Mesodermal cell (in vitro differentiated cells): ENCODE data around the gene DPEP1.

Experiments
- H3K27ac ChIP-seq: 2 replicates; pipeline ENCODE4 v1.7.0; 2013; ENCODE audit warnings: mild to moderate bottlenecking, low read depth, low read length, moderate library complexity; ENCODE audit not compliant: severe bottlenecking
- H3K36me3 ChIP-seq: 2 replicates; pipeline ENCODE4 v1.7.1; 2013; ENCODE audit warnings: mild to moderate bottlenecking, low read length, moderate library complexity; ENCODE audit not compliant: control insufficient read depth, insufficient read depth
- H3K4me1 ChIP-seq: one replicate; pipeline ENCODE4 v1.7.1; 2013; ENCODE audit warnings: mild to moderate bottlenecking, low read length; ENCODE audit not compliant: insufficient read depth, control insufficient read depth, poor library complexity, severe bottlenecking
- H3K4me3 ChIP-seq: 2 replicates; pipeline ENCODE4 v1.7.0; 2013; ENCODE audit warnings: low read length, control low read depth, mild to moderate bottlenecking; ENCODE audit not compliant: insufficient read depth, poor library complexity, severe bottlenecking; ENCODE audit errors: extremely low read depth
- H3K9me3 ChIP-seq: 2 replicates; pipeline ENCODE4 v1.7.1; 2013; ENCODE audit warnings: mild to moderate bottlenecking, low read length, moderate library complexity; ENCODE audit not compliant: control insufficient read depth
- WGBS, 2 experiments: methylation state at CpG; one replicate each; pipeline ENCODE4 v1.1.5; 2013; ENCODE audit warnings: missing lambda C conversion rate in 2 of 2; ENCODE audit not compliant: insufficient coverage in 2 of 2; 5-methylcytosine and 5-hydroxymethylcytosine counted together

DPEP1 gene

GRCh38 chr16:89589241-89589926 lies 24.1 kb upstream of the DPEP1 start:
- Histone ChIP-seq H3K4me1 (peaks cover 6% of the 10 kb centered on the region), H3K4me3 (no peak overlapping the region), H3K9me3 (no peaks in the 10 kb centered on the region), H3K27ac (no peak overlapping the region), H3K36me3 (no peaks in the 10 kb centered on the region)
- 90 to 95% methylated on average over 19 of the region's 21 CpGs for WGBS, 2 experiments

GRCh38 chr16:89593841-89594240 lies 19.6 kb upstream of the DPEP1 start:
- Histone ChIP-seq H3K4me1 (no peaks in the 10 kb centered on the region), H3K4me3 (no peak overlapping the region), H3K9me3 (no peaks in the 10 kb centered on the region), H3K27ac (no peak overlapping the region), H3K36me3 (no peaks in the 10 kb centered on the region)
- 92 to 96% methylated on average over 7 to 9 of the region's 15 CpGs for WGBS, 2 experiments

DNA sequence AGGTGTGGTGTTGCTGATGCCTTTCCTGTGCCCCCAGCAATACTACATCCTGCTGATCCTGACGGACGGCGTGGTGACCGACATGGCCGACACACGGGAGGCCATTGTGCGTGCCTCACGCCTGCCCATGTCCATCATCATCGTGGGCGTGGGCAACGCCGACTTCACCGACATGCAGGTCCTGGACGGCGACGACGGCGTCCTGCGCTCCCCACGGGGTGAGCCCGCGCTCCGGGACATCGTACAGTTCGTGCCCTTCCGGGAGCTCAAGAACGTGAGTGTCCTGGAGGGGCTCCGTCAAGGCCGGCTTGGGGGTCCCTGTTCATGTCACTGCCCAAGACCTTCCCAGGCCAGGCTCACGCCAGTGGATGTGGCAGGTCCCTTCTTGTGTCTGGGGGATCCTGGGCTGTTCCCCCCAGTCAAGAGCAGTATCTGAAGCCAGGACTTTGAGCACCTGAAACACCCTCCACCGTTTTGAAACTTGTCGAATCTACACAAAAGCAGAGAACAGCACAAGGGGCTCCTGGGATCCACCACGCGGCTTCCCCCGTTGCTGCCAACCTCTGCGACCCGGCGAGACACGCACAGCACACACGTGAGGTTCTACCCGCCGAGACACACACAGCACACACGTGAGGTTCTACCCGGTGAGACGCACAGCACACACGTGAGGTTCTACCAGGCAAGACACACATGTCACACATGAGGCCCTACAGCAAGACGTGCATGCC lies 17.9 kb upstream of the DPEP1 start:
- Histone ChIP-seq H3K4me1 (peaks cover 2% of the 10 kb centered on the region), H3K27ac (no peak overlapping the region), H3K36me3 (no peaks in the 10 kb centered on the region), H3K9me3 (no peaks in the 10 kb centered on the region), H3K4me3 (no peak overlapping the region)
- 94 to 95% methylated on average over 46 to 47 of the region's 47 CpGs for WGBS, 2 experiments

GRCh38 chr16:89596061-89596689 lies 17.3 kb upstream of the DPEP1 start:
- Histone ChIP-seq H3K4me1 (peaks cover 2% of the 10 kb centered on the region), H3K36me3 (no peaks in the 10 kb centered on the region), H3K4me3 (no peak overlapping the region), H3K27ac (no peak overlapping the region), H3K9me3 (no peaks in the 10 kb centered on the region)
- 90 to 92% methylated on average over 20 to 24 of the region's 25 CpGs for WGBS, 2 experiments

DNA sequence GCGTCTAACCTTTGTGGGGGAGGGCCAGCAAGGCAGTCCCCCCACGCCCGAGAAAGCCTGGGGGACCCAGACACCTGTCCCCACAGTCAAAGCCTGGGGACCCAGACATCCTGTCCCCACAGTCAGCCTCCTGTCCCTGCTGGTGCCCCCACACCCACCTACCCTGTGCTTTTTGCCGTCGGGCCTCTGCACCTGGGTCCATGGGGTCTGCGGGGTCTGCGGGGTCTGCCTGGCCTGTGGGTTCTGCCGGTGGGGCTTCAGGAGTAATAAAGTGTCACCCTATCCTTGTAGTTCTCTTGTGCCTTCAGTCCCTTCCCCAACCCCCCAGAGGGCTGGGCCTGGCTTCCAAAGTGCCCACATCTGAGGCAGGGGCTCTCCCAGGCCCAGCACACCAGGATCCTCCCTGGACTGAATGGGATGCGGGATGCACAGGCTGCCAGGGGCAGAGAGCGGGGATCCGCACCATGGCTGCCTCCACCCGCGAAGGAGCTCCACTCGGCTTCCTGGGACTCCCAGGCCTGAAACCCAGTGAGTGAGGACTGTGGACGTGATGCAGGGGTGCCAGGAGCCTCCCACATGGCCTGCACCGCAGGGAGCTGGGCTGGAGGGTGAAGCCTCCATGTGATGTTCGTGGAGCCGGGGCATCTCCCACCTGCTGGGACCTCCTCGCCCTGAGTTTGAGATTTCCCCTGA lies 16.3 kb upstream of the DPEP1 start:
- Histone ChIP-seq H3K4me1 (peaks cover 3% of the 10 kb centered on the region), H3K36me3 (no peaks in the 10 kb centered on the region), H3K9me3 (no peaks in the 10 kb centered on the region), H3K4me3 (no peak overlapping the region), H3K27ac (no peak overlapping the region)
- WGBS, 2 experiments: 88 to 89% methylated on average over 12 to 14 of the region's 19 CpGs

DNA sequence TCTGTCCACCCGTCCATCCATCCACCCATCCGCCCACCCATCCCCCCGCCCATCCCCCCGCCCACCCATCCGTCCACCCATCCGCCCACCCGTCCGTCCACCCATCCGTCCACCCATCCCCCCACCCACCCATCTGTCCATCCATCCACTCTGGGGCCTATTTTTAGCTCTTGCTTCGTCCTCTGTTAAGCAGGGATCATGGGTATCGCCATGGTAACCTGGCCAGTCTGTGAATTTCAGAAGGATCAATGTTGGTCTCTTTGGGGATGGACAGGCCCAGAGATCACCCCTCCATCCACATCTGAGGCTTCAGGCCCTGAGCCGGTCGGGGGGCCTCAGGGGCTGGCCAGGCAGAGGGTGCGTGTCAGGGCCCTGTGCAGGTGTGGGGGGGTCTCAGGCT lies 15.2 kb upstream of the DPEP1 start:
- Histone ChIP-seq H3K36me3 (no peaks in the 10 kb centered on the region), H3K4me3 (no peak overlapping the region), H3K27ac (no peak overlapping the region), H3K9me3 (no peaks in the 10 kb centered on the region), H3K4me1 (peaks cover 11% of the 10 kb centered on the region)
- WGBS, 2 experiments: 50% methylated on average over 1 of the region's 14 CpGs; no CpG with 5 or more reads in 1 of the 2 experiments

DNA sequence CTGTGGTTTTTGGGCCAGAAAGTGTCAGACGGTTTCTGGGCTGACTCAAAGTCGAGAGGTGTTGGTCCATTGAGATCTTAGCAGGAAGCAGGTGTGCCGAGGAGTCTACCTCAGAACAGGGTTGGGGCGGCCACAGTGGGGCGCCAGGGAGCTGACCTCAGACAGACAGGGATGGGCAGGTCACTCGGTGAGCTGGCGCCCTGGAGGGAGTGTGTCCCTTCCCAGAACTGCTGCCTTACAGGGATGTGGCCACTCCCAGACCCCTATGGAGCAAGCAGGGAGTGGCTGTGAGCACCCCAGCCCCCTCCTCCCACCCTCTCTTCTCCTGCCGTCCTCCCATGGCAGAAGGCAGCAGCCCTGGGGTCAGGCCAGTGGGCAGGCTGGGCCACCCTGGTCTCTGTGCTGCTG lies 14.0 kb upstream of the DPEP1 start:
- peaks cover 11% of the 10 kb centered on the region for H3K4me1 ChIP-seq
- no peak overlapping the region for H3K4me3 ChIP-seq
- H3K27ac ChIP-seq: no peak overlapping the region
- 32 to 41% methylated on average over 7 of the region's 8 CpGs for WGBS, 2 experiments
- no peaks in the 10 kb centered on the region for H3K36me3 ChIP-seq
- H3K9me3 ChIP-seq: no peaks in the 10 kb centered on the region

DNA sequence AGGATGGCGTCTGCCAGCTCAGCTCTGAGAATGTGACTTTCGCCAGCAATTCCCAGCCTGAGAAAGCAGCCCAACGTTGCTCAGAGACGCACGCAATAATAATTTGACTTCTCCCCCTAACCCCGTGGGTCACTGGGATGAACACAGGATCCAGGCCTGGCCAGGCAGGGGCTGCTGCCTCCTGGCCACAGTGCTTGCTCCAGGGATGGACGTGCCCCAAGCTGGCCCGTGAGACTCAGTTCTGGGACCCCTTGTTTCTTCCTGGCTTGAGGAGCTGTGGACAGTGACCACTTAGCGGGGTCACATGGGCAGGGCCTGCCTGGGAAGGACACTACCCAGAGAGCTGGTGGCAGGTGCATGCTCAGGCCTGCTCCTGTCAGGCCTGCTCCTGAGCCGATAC lies 13.5 kb upstream of the DPEP1 start:
- Histone ChIP-seq H3K36me3 (no peaks in the 10 kb centered on the region), H3K9me3 (no peaks in the 10 kb centered on the region), H3K4me1 (peaks cover 11% of the 10 kb centered on the region), H3K4me3 (no peak overlapping the region), H3K27ac (no peak overlapping the region)
- WGBS, 2 experiments: 90 to 91% methylated on average over 5 to 10 of the region's 10 CpGs

DNA sequence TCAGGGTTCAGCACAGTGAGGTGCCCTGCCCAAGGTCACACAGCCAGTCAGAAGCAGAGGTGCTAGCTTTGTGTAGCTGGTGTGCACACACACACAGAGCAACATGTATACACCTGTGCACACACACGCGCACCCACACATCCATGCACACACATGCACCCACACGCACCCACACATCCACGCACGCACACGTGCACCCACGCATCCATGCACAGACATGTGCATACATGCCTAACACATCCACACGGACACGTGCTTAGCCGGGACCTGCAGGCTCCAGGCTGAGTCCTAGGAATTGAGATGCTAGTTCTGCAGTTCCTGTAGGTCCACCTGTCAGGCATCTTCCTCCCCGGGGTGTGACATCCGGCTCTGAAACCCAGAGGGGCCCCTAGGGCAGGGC lies 13.0 kb upstream of the DPEP1 start:
- Histone ChIP-seq H3K9me3 (no peaks in the 10 kb centered on the region), H3K36me3 (no peaks in the 10 kb centered on the region), H3K27ac (no peak overlapping the region), H3K4me3 (no peak overlapping the region), H3K4me1 (peaks cover 11% of the 10 kb centered on the region)
- WGBS, 2 experiments: 91 to 96% methylated on average over 9 to 12 of the region's 12 CpGs

GRCh38 chr16:89600956-89601355 lies 12.5 kb upstream of the DPEP1 start:
- 90 to 91% methylated on average over 5 to 6 of the region's 8 CpGs for WGBS, 2 experiments
- H3K9me3 ChIP-seq: no peaks in the 10 kb centered on the region
- no peak overlapping the region for H3K4me3 ChIP-seq
- H3K36me3 ChIP-seq: no peaks in the 10 kb centered on the region
- H3K4me1 ChIP-seq: peaks cover 11% of the 10 kb centered on the region
- no peak overlapping the region for H3K27ac ChIP-seq
